ENCODE results near the gene ZNF423. TPM values are rescaled to one million over a fixed set of nuclear protein-coding genes. Genes with fewer than 3 reads are reported as not detected.

The ZNF423 gene
- polyA plus RNA-seq, 1 of the 3 experiments (the other 2 are of a cell fraction): 1.2 TPM

- Histone ChIP-seq H3K9me2 (no peaks in the 10 kb centered on the region), H2AFZ (ENCODE audit: low read depth) (no peak overlapping the region), H3K9ac (no peak overlapping the region), H3F3A (replicated peaks; ENCODE audit: insufficient read depth) (no peaks in the 10 kb centered on the region), H3K9me3 (no peaks in the 10 kb centered on the region), H3K4me3 (ENCODE audit: low read depth in 2 of 2, low read length in 1 of 2) (no peak overlapping the region), H3K4me2 (0 out of 2 replicates have a peak overlapping the region, but pooled peaks have one; percentile 26), H3K36me3 (replicated peaks in 1 of 2; ENCODE audit: control insufficient read depth in 1 of 2, insufficient read depth in 2 of 2, low read length in 1 of 2) (no peaks in the 10 kb centered on the region), H3K4me1 (ENCODE audit: control insufficient read depth in 1 of 2, insufficient read depth in 2 of 2, low read depth in 1 of 2, low read length in 1 of 2) (peaks cover 9 to 45% of the 10 kb centered on the region in 2 experiments; a peak in 3 of 4 replicates), H4K20me1 (ENCODE audit: insufficient read depth) (no peaks in the 10 kb centered on the region), H3K79me2 (ENCODE audit: insufficient read depth) (no peaks in the 10 kb centered on the region), H3K27me3 (ENCODE audit: insufficient read depth) (no peaks in the 10 kb centered on the region), H3K27ac (ENCODE audit: low read depth in 2 of 2, low read length in 1 of 2) (peak overlapping the region in 1 of 2 experiments; percentile 93; a peak in 2 of 4 replicates)
- POLR2A ChIA-PET: no interaction called here
- TF ChIP-seq POLR2AphosphoS5 (IDR thresholded peaks at IDR 0.05; ENCODE audit: low read depth, low read length): no peak
- no peak for TF ChIP-seq TAF1 (IDR thresholded peaks at IDR 0.05; ENCODE audit: borderline replicate concordance, low read depth, low read length)
- no peak for TF ChIP-seq RAD21 (IDR thresholded peaks at IDR 0.05; ENCODE audit: low read length)
- TF ChIP-seq TCF12 (IDR thresholded peaks at IDR 0.05): no peak
- no peak for TF ChIP-seq RXRA (IDR thresholded peaks at IDR 0.05; ENCODE audit: borderline replicate concordance, low read depth)
- no peak for TF ChIP-seq FOXJ3 (CRISPR knock-in tag; IDR thresholded peaks at IDR 0.05)
- TF ChIP-seq ELF1 (IDR thresholded peaks at IDR 0.05): no peak
- no peak for TF ChIP-seq FOXM1 (IDR thresholded peaks at IDR 0.05; ENCODE audit: low read depth)
- no peak for TF ChIP-seq MEF2A (IDR thresholded peaks at IDR 0.05; ENCODE audit: borderline replicate concordance, low read depth)
- TF ChIP-seq IRF3 (IDR thresholded peaks at IDR 0.05; ENCODE audit: low read depth, low read length): no peak
- TF ChIP-seq TEAD4 (IDR thresholded peaks at IDR 0.05; ENCODE audit: borderline replicate concordance, insufficient read depth): no peak
- TF ChIP-seq SMC3 (IDR thresholded peaks at IDR 0.05; ENCODE audit: low read depth, low read length): no peak
- TF ChIP-seq NRF1 (IDR thresholded peaks at IDR 0.05; ENCODE audit: low read depth, low read length): no peak
- TF ChIP-seq EP300 (IDR thresholded peaks at IDR 0.05; ENCODE audit: borderline replicate concordance in 1 of 2, low read depth in 1 of 2, low read length in 1 of 2): no peak
- TF ChIP-seq SIN3A (IDR thresholded peaks at IDR 0.05; ENCODE audit: borderline replicate concordance, low read depth, low read length): no peak
- CTCF ChIA-PET: interaction anchor here (0.8 to 2.7 kb wide), 13 partner anchors 10 to 200 kb away, joined by 3 to 21 read pairs (median 3); partner anchors contain the start of gene ZNF423
- DNase-seq: peak; percentile 47
- WGBS (ENCODE audit: low lambda C conversion rate): 52% methylated on average over 13 of the region's 13 CpGs
Measured at GRCh38 chr16:49755716-49756505, 100.0 kb downstream of the ZNF423 start.

GRCh38 chr16:49755313-49755620, 100.6 kb downstream of the ZNF423 start:
- Histone ChIP-seq H3K27ac (ENCODE audit: low read depth in 2 of 2, low read length in 1 of 2) (peak overlapping the region in 1 of 2 experiments; percentile 93; a peak in 2 of 4 replicates), H3K4me3 (ENCODE audit: low read depth in 2 of 2, low read length in 1 of 2) (no peak overlapping the region), H4K20me1 (ENCODE audit: insufficient read depth) (no peaks in the 10 kb centered on the region), H3K9me3 (no peaks in the 10 kb centered on the region), H3K4me1 (ENCODE audit: control insufficient read depth in 1 of 2, insufficient read depth in 2 of 2, low read depth in 1 of 2, low read length in 1 of 2) (peaks cover 9 to 52% of the 10 kb centered on the region in 2 experiments; a peak in 3 of 4 replicates), H3K9ac (no peak overlapping the region), H3K4me2 (peak overlapping the region; percentile 26; the same call in 1 of the 2 replicates), H3K36me3 (replicated peaks in 1 of 2; ENCODE audit: control insufficient read depth in 1 of 2, insufficient read depth in 2 of 2, low read length in 1 of 2) (no peaks in the 10 kb centered on the region), H3K79me2 (ENCODE audit: insufficient read depth) (no peaks in the 10 kb centered on the region), H3K9me2 (no peaks in the 10 kb centered on the region), H3F3A (replicated peaks; ENCODE audit: insufficient read depth) (no peaks in the 10 kb centered on the region), H2AFZ (ENCODE audit: low read depth) (no peak overlapping the region; the same call in 1 of the 2 replicates), H3K27me3 (ENCODE audit: insufficient read depth) (no peaks in the 10 kb centered on the region)
- ChIA-PET CTCF (interaction anchor here (0.7 to 2.7 kb wide), 17 partner anchors 10 to 199 kb away, joined by 3 to 21 read pairs (median 3); partner anchors contain the start of gene ZNF423), POLR2A (no interaction called here)
- WGBS (ENCODE audit: low lambda C conversion rate): 11% methylated on average over 10 of the region's 10 CpGs
- peak; percentile 69 for DNase-seq
- TF ChIP-seq EP300 (IDR thresholded peaks at IDR 0.05; ENCODE audit: borderline replicate concordance in 1 of 2, low read depth in 1 of 2, low read length in 1 of 2): peak in 1 of 2 experiments; percentile 58; a peak in 1 of 4 replicates
- no peak for TF ChIP-seq MXI1 (IDR thresholded peaks at IDR 0.05; ENCODE audit: low read depth, low read length)
- peak; percentile 53 for TF ChIP-seq CHD2 (IDR thresholded peaks at IDR 0.05; ENCODE audit: low read length, partially characterized antibody)
- TF ChIP-seq JUND (IDR thresholded peaks at IDR 0.05): no peak
- no peak for TF ChIP-seq FOXJ3 (CRISPR knock-in tag; IDR thresholded peaks at IDR 0.05)
- no peak for TF ChIP-seq ZBTB33 (IDR thresholded peaks at IDR 0.05; ENCODE audit: borderline replicate concordance, low read depth)
- TF ChIP-seq RFX5 (IDR thresholded peaks at IDR 0.05; ENCODE audit: low read length): 0 out of 2 replicates have a peak, but pooled peaks have one; percentile 22
- TF ChIP-seq GATA2 (CRISPR knock-in tag; IDR thresholded peaks at IDR 0.05): peak; percentile 71
- no peak for TF ChIP-seq IRF3 (IDR thresholded peaks at IDR 0.05; ENCODE audit: low read depth, low read length)
- no peak for TF ChIP-seq NFIC (IDR thresholded peaks at IDR 0.05; ENCODE audit: borderline replicate concordance)
- no peak for TF ChIP-seq USF1 (IDR thresholded peaks at IDR 0.05; ENCODE audit: borderline replicate concordance, low read depth)
- TF ChIP-seq POLR2AphosphoS5 (IDR thresholded peaks at IDR 0.05; ENCODE audit: low read depth, low read length): no peak
